HG03469 (cell line): Measurements from ENCODE around the gene POC1A.

ENCODE experiments used
- ATAC-seq: cut with Tn5 transposase; IDR thresholded peaks from one replicate; pipeline ENCODE4 v1.9.1; 2021; ENCODE audit warnings: mild to moderate bottlenecking, moderate library complexity, moderate number of reproducible peaks; ENCODE audit not compliant: unreplicated experiment

Gene POC1A

GRCh38 chr3:52108302-52109232 lies 45.7 kb downstream of the POC1A start:
- ATAC-seq = no peak

GRCh38 chr3:52106951-52107611 lies 47.1 kb downstream of the POC1A start:
- ATAC-seq = no peak

- ATAC-seq = no peak
Observed at GRCh38 chr3:52104684-52105640, 49.3 kb downstream of the POC1A start.

- no peak for ATAC-seq
Observed at GRCh38 chr3:52102934-52103333, 51.3 kb downstream of the POC1A start.

- no peak for ATAC-seq
Observed at GRCh38 chr3:52099001-52099401, 55.2 kb downstream of the POC1A start.

- ATAC-seq = no peak
Observed at GRCh38 chr3:52097851-52098507, 56.2 kb downstream of the POC1A start.

GRCh38 chr3:52095990-52096775 lies 58.0 kb downstream of the POC1A start:
- ATAC-seq = no peak

- ATAC-seq = no peak
Observed at GRCh38 chr3:52094571-52095485, 59.4 kb downstream of the POC1A start.

- no peak for ATAC-seq
Observed at GRCh38 chr3:52093756-52094545, 60.3 kb downstream of the POC1A start.

- no peak for ATAC-seq
Observed at GRCh38 chr3:52092891-52093290, 61.3 kb downstream of the POC1A start.

GRCh38 chr3:52092271-52092660 lies 62.0 kb downstream of the POC1A start:
- no peak for ATAC-seq

GRCh38 chr3:52091586-52092270 lies 62.5 kb downstream of the POC1A start:
- no peak for ATAC-seq

- ATAC-seq = no peak
Observed at GRCh38 chr3:52090933-52091468, 63.2 kb downstream of the POC1A start.

GRCh38 chr3:52090131-52090932 lies 63.9 kb downstream of the POC1A start:
- ATAC-seq = no peak

- no peak for ATAC-seq
Observed at GRCh38 chr3:52089691-52090090, 64.5 kb downstream of the POC1A start.
